NT2/D1 (cell line): ENCODE data around the gene QSER1.

ENCODE experiments used
- DNase-seq: peaks from one replicate; pipeline ENCODE4 v3.0.0-alpha.2; 2011; ENCODE audit warnings: low read depth, low spot score
- H3K27me3 ChIP-seq: 2 replicates; pipeline ENCODE4 v1.6.0; 2011; ENCODE audit warnings: mild to moderate bottlenecking; ENCODE audit not compliant: insufficient read length, insufficient read depth
- H3K36me3 ChIP-seq: 2 replicates; pipeline ENCODE4 v1.6.1; 2011; ENCODE audit warnings: mild to moderate bottlenecking, low read length, mixed read lengths; ENCODE audit not compliant: insufficient read depth, insufficient read length
- H3K4me1 ChIP-seq: 2 replicates; pipeline ENCODE4 v1.5.1; 2011; ENCODE audit not compliant: insufficient read depth, insufficient read length
- H3K4me3 ChIP-seq: 2 replicates; pipeline ENCODE4 v1.5.1; 2011; ENCODE audit warnings: low read depth; ENCODE audit not compliant: insufficient read length
- H3K9ac ChIP-seq: 2 replicates; pipeline ENCODE4 v1.6.0; 2011; ENCODE audit warnings: low read depth; ENCODE audit not compliant: insufficient read length
- H3K9me3 ChIP-seq: 2 replicates; pipeline ENCODE4 v1.5.1; 2011; ENCODE audit warnings: mild to moderate bottlenecking, low read length; ENCODE audit not compliant: insufficient read depth
- SUZ12 ChIP-seq: IDR thresholded peaks from 2 replicates; pipeline ENCODE4 v1.6.1; 2011; ENCODE audit not compliant: insufficient read length, insufficient read depth; ENCODE audit errors: extremely low read depth
- YY1 ChIP-seq: IDR thresholded peaks from 2 replicates; pipeline ENCODE4 v1.6.1; 2011; ENCODE audit not compliant: insufficient read length, insufficient read depth
- ZNF274 ChIP-seq: IDR thresholded peaks from 2 replicates; pipeline ENCODE4 v1.6.1; 2011; ENCODE audit warnings: mild to moderate bottlenecking, low read depth, low read length

Gene QSER1

DNA sequence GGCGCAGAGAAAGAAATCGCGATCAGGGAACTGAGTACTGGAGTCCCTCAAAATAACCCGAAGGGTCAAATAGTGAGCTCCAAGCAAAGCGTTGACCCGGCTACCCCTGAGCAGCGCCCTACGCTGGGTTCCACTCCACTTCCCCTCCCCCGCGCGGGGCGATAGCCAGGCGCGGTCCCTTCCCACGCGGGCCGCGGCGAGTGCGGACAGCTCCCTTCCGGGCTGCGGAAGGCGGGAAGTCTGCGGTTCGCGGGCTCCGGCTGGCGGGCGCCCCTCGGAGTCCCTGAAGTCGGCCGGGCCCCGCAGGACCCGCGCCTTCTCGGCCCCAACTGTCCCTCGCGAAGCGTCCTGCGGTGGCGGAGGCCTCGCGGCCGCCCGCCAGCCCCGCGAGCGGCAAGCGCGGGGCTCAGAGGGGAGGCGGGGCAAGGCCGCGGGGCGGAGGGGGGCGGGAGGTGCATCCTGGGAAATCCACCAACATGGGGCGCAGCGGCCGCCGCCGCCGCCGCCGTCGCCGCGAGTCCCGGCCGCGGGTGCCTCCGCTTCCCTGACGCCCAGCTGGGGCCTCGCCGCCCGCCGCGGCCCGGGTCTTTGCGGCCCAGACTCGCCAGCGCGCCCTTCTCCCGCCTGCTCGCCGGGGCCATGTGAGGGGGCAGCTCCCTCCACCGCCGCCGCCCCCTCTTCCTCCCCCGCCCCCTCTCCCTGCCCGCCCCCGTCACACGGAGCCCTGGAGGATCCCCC is at the start of gene QSER1:
TSS of gene QSER1 (plus strand) at position 457 of the 738 bp plus-strand sequence. CDS start 315 bp downstream, outside the sequence.
- H3K36me3 ChIP-seq = peaks cover 2% of the 10 kb centered on the region
- peak within 1 kb of the TSS; percentile 97 for H3K9ac ChIP-seq
- DNase-seq = no peak
- peak within 1 kb of the TSS; percentile 79 for H3K4me3 ChIP-seq
- no peaks in the 10 kb centered on the region for H3K4me1 ChIP-seq
- TF ChIP-seq ZNF274 (no peak), YY1 (no peak), SUZ12 (no peak)
- no peaks in the 10 kb centered on the region for H3K27me3 ChIP-seq
- H3K9me3 ChIP-seq = peaks cover 19% of the 10 kb centered on the region; the same call in 1 of the 2 replicates

DNA sequence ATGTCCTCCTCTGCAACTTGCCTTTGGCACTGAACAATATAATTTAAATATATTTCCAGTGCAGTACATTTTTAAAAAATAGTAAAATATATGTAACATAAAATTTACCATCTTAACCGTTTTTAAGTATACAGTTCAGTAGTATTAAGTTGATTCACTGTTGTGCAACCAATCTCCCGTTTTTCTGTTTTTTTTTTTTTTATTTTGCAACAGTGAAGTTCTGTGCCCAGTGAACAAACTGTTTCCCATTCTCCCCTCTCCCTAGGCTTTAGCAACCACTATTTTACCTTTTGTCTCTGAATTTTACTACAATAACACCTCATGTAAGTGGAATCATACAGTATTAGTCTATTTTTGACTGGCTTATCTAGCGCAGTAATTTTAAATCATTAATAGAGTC is 49.1 kb upstream of the QSER1 start:
- no peak for TF ChIP-seq SUZ12
- TF ChIP-seq ZNF274 = no peak
- TF ChIP-seq YY1 = no peak
- no peak for DNase-seq
- Histone ChIP-seq H3K4me1 (no peaks in the 10 kb centered on the region), H3K36me3 (no peaks in the 10 kb centered on the region), H3K4me3 (no peak overlapping the region), H3K27me3 (no peaks in the 10 kb centered on the region), H3K9ac (no peak overlapping the region), H3K9me3 (no peaks in the 10 kb centered on the region)

DNA sequence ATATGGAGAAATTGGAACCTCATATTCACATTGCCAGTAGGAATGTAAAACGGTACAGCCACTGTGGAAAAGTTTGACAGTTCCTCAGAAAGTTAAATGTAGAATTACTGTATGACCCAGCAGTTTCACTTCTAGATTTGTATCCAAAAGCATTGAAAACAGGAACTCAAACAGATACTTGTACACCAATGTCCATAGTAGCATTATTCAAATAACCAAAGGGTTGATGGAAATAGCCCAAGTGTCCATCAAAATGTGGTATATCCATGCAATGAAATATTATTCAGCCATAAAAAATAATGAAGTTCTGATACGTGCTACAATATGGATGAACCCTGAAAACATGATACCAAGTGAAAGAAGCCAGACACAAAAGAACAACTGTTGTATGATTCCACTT is 45.1 kb upstream of the QSER1 start:
- no peak overlapping the region for H3K9ac ChIP-seq
- H3K9me3 ChIP-seq = no peaks in the 10 kb centered on the region
- H3K27me3 ChIP-seq = no peaks in the 10 kb centered on the region
- no peak overlapping the region for H3K4me3 ChIP-seq
- no peaks in the 10 kb centered on the region for H3K4me1 ChIP-seq
- no peak for DNase-seq
- TF ChIP-seq SUZ12 (no peak), ZNF274 (no peak), YY1 (no peak)
- no peaks in the 10 kb centered on the region for H3K36me3 ChIP-seq

DNA sequence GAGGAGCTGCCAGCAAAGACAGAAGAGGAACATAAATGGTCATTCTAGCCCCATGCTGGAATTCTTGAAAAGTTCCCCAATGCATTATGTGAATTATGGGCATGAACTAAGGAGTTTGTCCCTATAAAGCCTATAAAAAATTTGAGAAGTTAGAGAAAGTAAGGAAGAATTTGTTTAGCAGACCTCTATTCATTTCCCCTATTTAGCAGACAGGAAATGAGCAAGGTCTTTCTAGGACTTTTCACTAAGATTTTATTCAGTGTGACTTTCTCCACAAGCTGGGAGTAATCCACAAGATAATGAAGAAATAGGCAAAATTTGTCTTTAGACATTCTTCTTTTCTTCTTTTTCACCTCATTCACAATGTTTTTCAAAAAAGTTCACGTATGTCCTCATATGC is 42.9 kb upstream of the QSER1 start:
- H3K27me3 ChIP-seq = no peaks in the 10 kb centered on the region
- no peak overlapping the region for H3K9ac ChIP-seq
- H3K4me1 ChIP-seq = no peaks in the 10 kb centered on the region
- H3K4me3 ChIP-seq = no peak overlapping the region
- no peak for TF ChIP-seq SUZ12
- no peaks in the 10 kb centered on the region for H3K9me3 ChIP-seq
- no peak for DNase-seq
- H3K36me3 ChIP-seq = no peaks in the 10 kb centered on the region

DNA sequence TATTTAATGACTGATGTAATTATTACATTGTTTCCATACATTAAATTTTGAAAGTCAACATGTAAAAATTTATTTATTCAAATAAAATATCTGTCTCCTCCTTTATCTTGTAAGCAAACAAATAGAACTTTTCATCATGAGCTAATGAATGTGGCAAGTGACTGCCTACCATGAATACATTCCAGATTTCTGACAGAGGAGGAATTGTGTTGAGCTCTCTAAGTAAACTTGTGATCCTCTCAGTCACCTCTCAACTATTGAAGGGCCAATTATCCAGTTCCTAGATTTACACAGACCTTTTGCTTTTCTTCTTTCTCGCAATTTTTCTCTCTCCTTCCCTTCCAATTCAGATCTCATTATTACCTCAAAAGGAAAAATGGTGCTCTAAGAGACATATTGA is 41.4 kb upstream of the QSER1 start:
- H3K27me3 ChIP-seq = no peaks in the 10 kb centered on the region
- TF ChIP-seq ZNF274 = no peak
- no peak for TF ChIP-seq SUZ12
- no peak for TF ChIP-seq YY1
- no peak overlapping the region for H3K9ac ChIP-seq
- H3K36me3 ChIP-seq = no peaks in the 10 kb centered on the region
- no peak for DNase-seq
- H3K4me3 ChIP-seq = no peak overlapping the region
- no peaks in the 10 kb centered on the region for H3K9me3 ChIP-seq
- H3K4me1 ChIP-seq = no peaks in the 10 kb centered on the region

DNA sequence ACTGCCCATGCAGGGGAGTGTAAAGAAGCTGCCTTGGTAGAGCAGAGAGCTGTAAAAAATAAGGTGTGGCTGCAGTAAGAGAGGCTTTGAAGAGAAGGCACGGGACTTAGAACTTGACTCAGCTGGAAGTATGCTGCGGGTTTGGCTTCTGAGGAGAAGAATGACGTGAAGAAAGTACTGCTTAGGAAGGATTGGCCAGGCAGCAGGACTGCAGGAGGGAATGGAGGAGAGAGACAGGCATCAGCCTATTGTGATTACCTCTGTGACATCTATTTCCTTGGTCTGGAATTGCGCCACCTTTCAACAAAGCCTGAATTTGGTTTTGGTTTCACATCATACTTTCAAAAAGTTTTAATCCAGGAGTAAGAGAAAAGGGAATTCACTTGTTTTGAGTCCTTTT is 40.4 kb upstream of the QSER1 start:
- H3K9me3 ChIP-seq = no peaks in the 10 kb centered on the region
- no peak overlapping the region for H3K4me3 ChIP-seq
- no peaks in the 10 kb centered on the region for H3K36me3 ChIP-seq
- no peaks in the 10 kb centered on the region for H3K4me1 ChIP-seq
- TF ChIP-seq ZNF274 = no peak
- DNase-seq = no peak
- no peaks in the 10 kb centered on the region for H3K27me3 ChIP-seq
- no peak overlapping the region for H3K9ac ChIP-seq

DNA sequence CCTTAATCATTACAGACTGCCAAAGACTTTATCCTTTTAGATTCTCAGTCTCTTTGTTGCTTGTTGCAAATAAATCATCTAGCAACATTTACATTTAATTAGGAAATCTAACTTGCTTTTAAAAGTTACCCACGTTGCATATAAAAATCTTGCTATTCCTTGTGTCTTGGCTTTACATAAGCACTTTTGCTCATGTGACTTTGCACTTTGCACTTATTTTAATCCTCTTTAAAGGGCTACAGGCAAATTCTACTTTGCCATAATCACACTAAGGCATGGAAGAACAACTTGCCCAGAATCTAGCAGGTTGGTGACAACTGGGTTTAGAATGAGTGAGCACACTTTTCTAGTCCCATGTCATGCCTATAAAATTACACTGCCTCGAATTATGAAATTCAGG is 37.0 kb upstream of the QSER1 start:
- Histone ChIP-seq H3K36me3 (no peaks in the 10 kb centered on the region), H3K4me3 (no peak overlapping the region), H3K9ac (no peak overlapping the region), H3K27me3 (no peaks in the 10 kb centered on the region), H3K4me1 (no peaks in the 10 kb centered on the region), H3K9me3 (no peaks in the 10 kb centered on the region)
- TF ChIP-seq SUZ12 (no peak), YY1 (no peak)
- no peak for DNase-seq
